ENCODE data around the gene RNF38.

- TF ChIP-seq CTCF (IDR thresholded peaks at IDR 0.05): no peak
- no peak for TF ChIP-seq POLR2A (IDR thresholded peaks at IDR 0.05)
These were observed 41.6 kb downstream of the RNF38 start for GRCh38 chr9:36358486-36358885.
